MG63 (cell line): Measurements from ENCODE around the gene FAM110A. TPM values are rescaled to one million over a fixed set of nuclear protein-coding genes. Genes with fewer than 3 reads are reported as not detected.
"Not testable (repeated sequence)": the region's sequence is repeated elsewhere in the genome, so short reads cannot be mapped to it uniquely, and the experiment has no call there.

Source experiments
- DNase-seq: peaks from one replicate; pipeline ENCODE4 v3.0.0-alpha.2; 2020
- H3K27me3 ChIP-seq: fragments of 250-450 bp; sonication (Bioruptor Pico); 2 replicates; pipeline ENCODE4 v1.5.1; 2020; ENCODE audit warnings: mild to moderate bottlenecking, moderate library complexity
- H3K36me3 ChIP-seq: fragments of 250-450 bp; sonication (Bioruptor Pico); 2 replicates; pipeline ENCODE4 v1.5.1; 2020; ENCODE audit warnings: mild to moderate bottlenecking, moderate library complexity
- H3K4me3 ChIP-seq: fragments of 250-450 bp; sonication (Bioruptor Pico); 2 replicates; pipeline ENCODE4 v1.5.1; 2020; ENCODE audit warnings: mild to moderate bottlenecking, moderate library complexity
- H3K9me3 ChIP-seq: fragments of 250-450 bp; sonication (Bioruptor Pico); 2 replicates; pipeline ENCODE4 v1.5.1; 2020; ENCODE audit warnings: mild to moderate bottlenecking, moderate library complexity
- total RNA-seq: library from RNA; depleted of rRNA; stranded (reverse); fragments of >200 nt; shearing (Covaris generic); gene quantifications from 2 replicates; pipeline ENCODE4 v1.2.3, GENCODE V29; 2014; ENCODE audit warnings: low replicate concordance

FAM110A gene
- total RNA-seq, 1 experiment from 2014 or later: 3.9 TPM

DNA sequence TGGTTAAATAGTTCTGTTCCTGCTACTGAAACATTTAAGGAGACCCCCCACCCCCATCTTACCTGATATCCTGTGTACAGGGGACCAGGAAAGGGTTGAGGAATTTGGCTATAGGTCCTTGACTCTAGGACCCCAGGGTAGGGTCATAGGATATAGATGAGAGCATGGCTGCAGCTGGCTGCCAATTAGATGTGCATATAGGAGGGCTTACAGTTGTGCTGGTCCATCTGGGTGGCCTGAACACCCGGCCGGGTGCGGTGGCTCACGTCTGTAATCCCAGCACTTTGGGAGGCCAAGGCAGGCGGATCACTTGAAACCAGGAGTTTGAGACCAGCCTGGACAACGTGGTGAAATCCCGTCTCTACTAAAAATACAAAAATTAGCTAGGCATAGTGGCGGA lies 15.2 kb downstream of the FAM110A start:
- H3K27me3 ChIP-seq, H3K9me3 ChIP-seq, H3K36me3 ChIP-seq, DNase-seq, H3K4me3 ChIP-seq: not testable (repeated sequence)

DNA sequence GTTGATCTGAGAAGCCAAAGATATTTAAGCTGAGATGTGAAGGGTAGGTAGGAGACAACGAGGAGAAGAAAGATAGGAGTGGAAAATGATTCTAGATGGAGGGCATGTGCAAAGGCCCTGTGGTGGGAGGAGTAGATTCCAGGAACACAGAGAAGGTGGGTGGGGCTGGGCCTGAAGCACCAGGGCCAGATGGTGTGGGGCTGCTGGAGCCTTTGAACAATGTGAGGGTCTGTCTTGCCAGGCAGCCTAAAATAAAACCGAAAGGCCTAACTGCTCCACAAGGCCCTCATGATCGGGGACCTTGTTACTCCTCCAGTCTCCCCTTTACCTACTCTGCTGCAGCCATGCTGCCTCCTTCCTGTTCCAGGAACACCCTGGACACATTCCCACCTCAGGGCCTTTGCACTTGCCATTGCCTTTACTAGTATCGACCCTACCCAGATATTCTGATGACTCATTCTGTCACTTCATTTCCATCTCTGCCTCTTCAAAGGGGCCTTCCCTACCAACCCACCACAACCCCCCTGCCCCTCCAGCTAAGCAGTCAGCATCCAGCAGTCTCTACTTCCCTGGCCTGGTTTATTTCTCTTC lies 20.0 kb downstream of the FAM110A start:
- no peak for DNase-seq
- Histone ChIP-seq H3K27me3 (no peaks in the 10 kb centered on the region), H3K9me3 (no peaks in the 10 kb centered on the region)

DNA sequence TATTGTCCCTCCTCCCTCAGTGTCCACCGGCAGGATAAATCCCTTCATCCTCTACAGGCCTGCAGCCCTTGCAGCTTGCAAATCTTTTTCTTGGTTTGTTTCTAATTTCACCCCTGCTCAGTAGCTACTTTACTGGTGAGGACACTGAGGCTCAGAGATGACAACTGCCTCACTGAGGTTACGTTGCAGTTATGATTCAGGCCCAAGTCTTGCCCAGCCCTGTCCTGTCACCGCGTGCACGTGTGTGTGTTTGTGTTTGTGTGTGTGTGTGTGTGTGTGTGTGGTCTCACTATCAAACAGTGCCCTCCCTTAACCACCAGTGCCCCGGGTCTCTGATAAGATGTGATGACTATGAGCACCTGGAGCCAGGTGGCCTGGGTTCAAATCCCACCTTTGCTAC lies 21.1 kb downstream of the FAM110A start:
- no peak for DNase-seq
- no peaks in the 10 kb centered on the region for H3K36me3 ChIP-seq
- no peaks in the 10 kb centered on the region for H3K27me3 ChIP-seq
- H3K4me3 ChIP-seq: no peak overlapping the region
- H3K9me3 ChIP-seq: no peaks in the 10 kb centered on the region

More for the DNA sequence above, 20.0 kb downstream of the FAM110A start:
- Histone ChIP-seq H3K4me3 (no peak overlapping the region), H3K36me3 (no peaks in the 10 kb centered on the region)

DNA sequence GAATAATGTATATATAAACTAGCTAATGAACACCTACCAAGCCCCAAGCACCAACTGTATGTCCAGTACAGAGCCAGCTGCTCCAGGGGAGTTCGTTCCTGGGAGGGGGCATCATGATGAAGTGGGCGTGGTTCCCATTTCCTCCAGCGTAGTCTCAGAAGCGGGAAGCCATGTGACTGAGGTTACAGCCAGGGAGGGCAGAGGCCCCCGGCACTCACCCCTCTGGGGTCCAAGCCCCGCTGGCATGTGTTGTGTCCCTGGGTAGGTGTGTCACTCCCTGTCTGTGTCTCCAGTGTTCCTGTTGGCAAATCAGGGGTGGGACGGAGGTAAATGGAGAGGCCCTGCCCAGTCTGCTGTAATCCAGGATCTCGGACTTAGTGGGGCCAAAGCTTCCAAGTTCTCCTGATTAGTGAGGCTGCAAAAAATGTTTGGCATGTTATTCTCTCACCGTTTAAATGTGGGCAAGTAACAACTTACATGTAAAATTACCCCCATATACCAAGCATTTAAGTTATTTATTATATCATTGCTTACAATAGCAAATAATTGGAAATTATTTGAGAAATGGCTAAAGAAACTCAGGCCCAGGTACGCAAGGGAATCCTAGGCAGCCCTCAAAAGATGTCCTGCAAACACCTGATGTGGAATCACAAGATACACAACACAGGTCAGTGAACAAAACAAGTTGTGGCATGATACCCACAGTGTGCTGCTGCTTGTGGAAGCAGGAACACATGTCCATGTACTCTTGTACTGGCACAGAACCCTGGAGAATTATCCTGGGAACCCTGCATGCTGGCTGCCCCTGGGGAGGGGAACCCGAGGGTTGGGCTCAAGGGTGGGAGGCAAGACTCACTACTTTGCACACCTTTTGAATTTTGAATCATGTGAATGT lies 22.2 kb downstream of the FAM110A start:
- no peaks in the 10 kb centered on the region for H3K36me3 ChIP-seq
- no peaks in the 10 kb centered on the region for H3K27me3 ChIP-seq
- H3K4me3 ChIP-seq: no peak overlapping the region
- H3K9me3 ChIP-seq: no peaks in the 10 kb centered on the region
- DNase-seq: peak; percentile 8

DNA sequence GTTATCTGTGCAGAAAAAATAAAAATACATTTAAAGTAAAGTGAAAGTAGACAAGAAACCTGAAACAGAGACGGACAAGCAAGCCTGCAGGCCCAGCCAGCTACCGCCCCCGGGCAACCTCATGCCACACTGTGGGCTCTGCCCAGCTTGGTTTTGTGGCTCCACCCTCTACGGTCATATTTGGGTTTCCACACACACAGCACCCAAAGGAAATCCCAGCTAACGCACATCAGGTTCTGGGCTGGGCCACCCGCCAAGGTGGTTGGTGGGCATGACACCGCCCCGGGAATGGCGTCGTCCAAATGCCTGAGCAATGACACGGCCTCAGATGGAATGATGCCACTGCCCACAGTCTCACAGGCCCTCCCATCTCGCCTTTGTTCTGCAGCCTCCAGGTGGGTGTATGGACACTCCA lies 22.9 kb downstream of the FAM110A start:
- Histone ChIP-seq H3K27me3 (no peaks in the 10 kb centered on the region), H3K9me3 (no peaks in the 10 kb centered on the region), H3K4me3 (no peak overlapping the region), H3K36me3 (no peaks in the 10 kb centered on the region)
- DNase-seq: peak; percentile 94

DNA sequence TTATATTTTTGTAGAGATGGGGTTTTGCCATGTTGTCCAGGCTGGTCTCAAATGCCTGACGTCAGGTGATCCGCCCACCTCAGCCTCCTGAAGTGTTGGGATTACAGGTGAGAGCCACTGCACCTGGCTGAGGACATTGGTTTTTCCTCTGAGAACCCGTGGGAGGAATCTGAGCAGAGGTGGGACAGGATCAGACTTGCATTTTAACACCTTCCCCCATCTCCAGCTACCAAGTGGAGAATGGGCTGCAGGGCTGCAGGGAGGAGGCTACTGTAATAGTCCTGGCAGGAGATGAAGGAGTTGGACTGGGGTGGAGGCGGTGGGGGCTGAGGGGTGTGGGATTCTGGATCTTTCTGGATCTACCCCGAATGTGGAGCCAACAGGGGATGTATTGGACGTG lies 24.5 kb downstream of the FAM110A start:
- no peaks in the 10 kb centered on the region for H3K27me3 ChIP-seq
- H3K9me3 ChIP-seq: no peaks in the 10 kb centered on the region
- no peak overlapping the region for H3K4me3 ChIP-seq
- no peaks in the 10 kb centered on the region for H3K36me3 ChIP-seq
- DNase-seq: no peak

DNA sequence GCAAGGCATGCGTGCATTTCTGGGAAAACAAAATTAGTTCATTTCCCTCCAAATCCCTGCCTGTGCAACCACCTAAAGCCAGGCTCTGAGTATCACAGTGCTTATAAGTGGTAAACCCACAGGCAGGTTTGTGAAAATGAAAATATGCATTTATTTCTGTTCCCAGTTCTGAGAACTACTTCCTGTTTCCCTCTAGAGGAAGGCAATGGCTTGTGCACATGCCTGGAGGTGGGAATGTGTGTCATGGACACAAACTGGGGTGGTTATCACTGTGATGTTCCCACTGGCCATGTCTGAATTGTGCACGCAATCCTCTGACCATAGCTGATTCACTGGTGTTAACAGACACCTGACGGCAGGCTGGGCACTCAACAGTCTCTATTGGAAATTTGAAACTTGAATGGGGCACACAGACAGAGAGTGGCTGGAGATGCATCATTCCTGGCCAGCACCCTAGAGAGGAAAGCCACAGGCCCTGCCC lies 26.3 kb downstream of the FAM110A start:
- H3K4me3 ChIP-seq: no peak overlapping the region
- no peak for DNase-seq
- no peaks in the 10 kb centered on the region for H3K9me3 ChIP-seq
- H3K36me3 ChIP-seq: no peaks in the 10 kb centered on the region
- no peaks in the 10 kb centered on the region for H3K27me3 ChIP-seq

DNA sequence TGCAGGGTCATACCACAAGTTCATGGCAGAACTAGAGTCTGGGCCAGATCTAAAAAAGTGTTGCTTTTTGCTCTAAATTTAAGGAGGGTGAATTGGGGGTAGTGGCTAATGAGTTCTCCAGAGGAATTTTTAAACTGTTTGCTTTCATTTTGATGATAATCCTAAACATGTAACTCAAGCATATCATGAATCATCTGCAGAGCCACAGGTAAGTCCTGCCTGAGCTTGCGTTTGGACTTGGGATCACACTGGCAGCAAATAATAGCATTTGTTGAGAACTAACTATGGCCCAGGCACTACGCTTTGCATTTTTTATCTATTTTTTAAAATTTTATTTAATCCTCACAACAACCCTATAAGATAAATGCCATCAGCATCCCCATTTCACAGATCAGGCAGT lies 27.4 kb downstream of the FAM110A start:
- no peak overlapping the region for H3K4me3 ChIP-seq
- H3K9me3 ChIP-seq: no peaks in the 10 kb centered on the region
- H3K36me3 ChIP-seq: no peaks in the 10 kb centered on the region
- DNase-seq: no peak
- H3K27me3 ChIP-seq: no peaks in the 10 kb centered on the region

DNA sequence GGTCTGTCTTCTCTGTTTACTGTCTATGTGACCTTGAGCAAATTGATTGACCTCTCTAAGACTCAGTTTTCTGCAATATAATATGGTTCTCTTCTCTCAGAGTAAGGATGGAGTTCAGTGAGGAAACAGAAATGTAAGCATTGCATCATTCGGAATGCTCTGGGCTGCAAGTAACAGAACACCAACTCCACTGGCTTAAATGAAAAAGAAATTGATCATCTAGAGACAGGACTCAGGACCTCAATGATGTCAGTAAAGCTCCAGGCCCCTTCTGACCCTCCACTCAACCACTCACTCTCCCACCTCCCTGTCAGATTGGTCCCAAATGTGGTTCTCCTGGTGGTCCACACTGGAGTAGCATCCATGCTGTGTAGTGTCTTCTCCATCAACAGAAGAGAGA lies 31.9 kb downstream of the FAM110A start:
- no peaks in the 10 kb centered on the region for H3K9me3 ChIP-seq
- H3K27me3 ChIP-seq: no peaks in the 10 kb centered on the region
- no peaks in the 10 kb centered on the region for H3K36me3 ChIP-seq
- DNase-seq: no peak
- no peak overlapping the region for H3K4me3 ChIP-seq

DNA sequence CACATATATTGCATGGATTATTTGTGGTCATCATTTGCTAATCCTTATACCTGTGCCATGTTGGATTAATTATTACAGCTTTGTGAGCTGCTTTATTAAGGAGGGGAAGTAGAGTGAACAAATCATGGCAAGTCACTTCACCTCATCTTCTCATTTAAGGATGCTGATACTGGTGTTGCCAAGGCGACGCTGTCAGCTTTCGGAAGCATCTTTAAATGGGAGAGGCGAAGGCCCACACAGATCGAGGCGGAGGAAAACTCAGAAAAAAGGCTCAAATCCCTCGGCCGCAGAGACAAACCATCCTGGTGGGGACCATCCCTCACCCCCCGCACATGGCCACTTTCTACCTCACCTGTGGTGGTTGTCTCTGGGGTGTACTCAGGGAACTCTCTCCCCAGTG lies 34.8 kb downstream of the FAM110A start:
- no peaks in the 10 kb centered on the region for H3K9me3 ChIP-seq
- H3K36me3 ChIP-seq: no peaks in the 10 kb centered on the region
- H3K27me3 ChIP-seq: no peaks in the 10 kb centered on the region
- no peak for DNase-seq
- H3K4me3 ChIP-seq: no peak overlapping the region

DNA sequence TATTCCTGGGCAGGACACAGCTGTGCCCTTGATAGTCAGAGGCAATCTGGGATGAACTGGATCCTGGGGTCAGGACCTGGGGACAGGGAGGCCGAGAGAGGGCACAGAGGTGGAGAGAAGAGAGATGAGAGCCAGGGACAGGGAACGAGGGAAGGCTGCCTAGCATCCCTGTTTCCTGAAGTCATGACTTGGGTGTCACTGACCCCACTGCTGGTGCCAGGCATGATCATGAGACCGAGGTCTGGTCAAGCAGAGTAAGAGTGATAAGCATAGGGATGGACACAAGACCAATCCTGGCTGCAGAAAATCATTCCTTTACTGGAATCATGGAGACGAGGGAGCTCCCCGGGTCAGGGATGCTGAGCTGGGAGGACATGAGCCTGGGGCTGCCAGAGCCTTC lies 36.1 kb downstream of the FAM110A start:
- no peaks in the 10 kb centered on the region for H3K9me3 ChIP-seq
- no peaks in the 10 kb centered on the region for H3K36me3 ChIP-seq
- no peak for DNase-seq
- no peaks in the 10 kb centered on the region for H3K27me3 ChIP-seq
- no peak overlapping the region for H3K4me3 ChIP-seq

DNA sequence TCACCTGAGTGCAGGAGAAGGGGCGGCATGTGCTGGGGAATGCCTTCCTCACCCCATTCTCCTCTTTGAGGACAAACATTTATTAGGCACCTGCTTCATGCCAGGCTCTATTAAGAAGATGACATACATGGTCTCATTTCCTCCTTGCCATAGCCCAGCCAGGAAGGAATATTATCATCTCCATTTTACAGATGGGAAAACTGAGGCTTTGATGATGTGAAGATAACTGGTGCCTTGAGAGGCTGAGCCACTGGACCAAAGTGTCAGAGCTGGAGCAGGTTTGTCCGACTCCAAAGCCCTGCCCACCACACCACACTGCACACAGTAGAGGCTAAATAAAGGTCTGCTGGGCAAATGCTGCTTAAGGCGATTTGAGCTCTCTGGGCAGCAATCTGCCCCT lies 37.2 kb downstream of the FAM110A start:
- no peak for DNase-seq
- Histone ChIP-seq H3K36me3 (no peaks in the 10 kb centered on the region), H3K27me3 (no peaks in the 10 kb centered on the region), H3K9me3 (no peaks in the 10 kb centered on the region), H3K4me3 (no peak overlapping the region)

DNA sequence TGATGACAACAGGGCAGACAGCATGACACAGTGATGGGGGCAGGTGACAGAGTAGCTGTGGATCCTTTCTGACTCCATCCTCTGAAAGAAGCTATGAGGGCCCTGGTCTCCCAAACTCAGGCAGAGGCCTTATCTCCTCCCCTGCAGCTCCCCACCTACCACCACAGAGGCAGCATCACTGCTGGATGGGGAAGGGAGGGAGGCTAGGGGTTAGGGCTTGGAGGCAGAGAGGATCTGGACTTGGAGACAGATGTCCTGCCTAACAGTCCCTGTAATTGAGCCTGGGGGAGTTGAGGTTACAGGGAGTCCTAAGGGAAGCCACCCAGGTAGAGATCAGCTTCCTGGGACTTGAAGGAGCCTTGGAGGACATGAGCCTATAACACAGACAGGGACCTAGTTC lies 37.9 kb downstream of the FAM110A start:
- Histone ChIP-seq H3K4me3 (no peak overlapping the region), H3K9me3 (no peaks in the 10 kb centered on the region), H3K27me3 (no peaks in the 10 kb centered on the region), H3K36me3 (no peaks in the 10 kb centered on the region)
- DNase-seq: no peak

DNA sequence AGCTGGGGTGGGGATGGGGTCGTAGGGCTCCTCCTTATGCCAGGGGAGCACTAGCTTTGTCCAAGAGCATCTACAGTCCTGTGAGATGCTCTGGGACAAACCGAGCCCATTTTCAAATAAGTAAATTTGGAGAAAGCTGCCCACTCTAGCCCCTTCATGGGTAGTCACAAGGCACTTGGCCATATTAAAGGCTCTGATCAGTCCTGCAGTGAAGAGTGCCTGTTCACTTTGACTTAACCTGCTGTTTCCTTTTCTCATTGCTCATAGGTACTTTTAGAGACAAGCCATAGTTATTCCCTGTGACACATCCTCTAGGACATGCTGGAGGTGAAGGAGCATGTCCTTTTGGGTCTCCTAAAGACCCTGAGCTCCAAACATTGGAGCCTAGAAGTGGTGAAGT lies 38.4 kb downstream of the FAM110A start:
- no peaks in the 10 kb centered on the region for H3K9me3 ChIP-seq
- H3K27me3 ChIP-seq: no peaks in the 10 kb centered on the region

DNA sequence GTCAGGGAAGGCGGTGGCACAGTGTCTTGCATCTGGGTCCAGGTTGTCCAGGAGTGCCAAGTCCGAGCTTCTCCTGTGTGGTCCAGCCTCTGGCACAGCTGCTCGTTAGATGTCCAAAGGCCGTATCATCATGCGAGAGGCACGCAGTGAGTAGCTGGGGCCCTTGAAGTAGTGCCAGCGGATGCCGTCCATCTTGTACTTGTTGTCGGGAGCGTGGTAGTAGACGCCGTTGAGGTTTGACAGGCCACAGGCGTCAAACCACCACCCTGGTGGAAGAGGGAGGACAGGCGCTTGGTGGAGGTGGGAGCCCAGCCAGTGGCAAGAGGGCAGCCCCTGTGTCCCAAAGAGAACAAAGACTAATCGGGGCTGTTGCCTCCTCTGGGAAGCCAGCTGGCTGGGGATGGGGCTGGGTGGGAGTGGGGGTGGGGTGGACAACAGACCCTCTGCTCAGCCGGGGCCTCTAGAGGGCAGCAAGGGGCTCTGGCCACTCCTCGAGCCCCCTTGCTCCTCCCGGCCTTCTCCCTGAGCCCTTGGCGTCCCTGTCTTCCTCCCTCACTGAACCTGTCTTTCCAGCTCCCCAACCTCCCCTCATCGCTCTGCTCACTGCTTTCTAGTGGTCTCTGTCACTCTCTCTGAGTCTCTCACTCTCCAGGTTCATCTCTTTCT lies 39.5 kb downstream of the FAM110A start:
- no peaks in the 10 kb centered on the region for H3K27me3 ChIP-seq
- no peaks in the 10 kb centered on the region for H3K9me3 ChIP-seq

More for the DNA sequence above, 38.4 kb downstream of the FAM110A start:
- no peak for DNase-seq
- Histone ChIP-seq H3K36me3 (no peaks in the 10 kb centered on the region), H3K4me3 (no peak overlapping the region)

DNA sequence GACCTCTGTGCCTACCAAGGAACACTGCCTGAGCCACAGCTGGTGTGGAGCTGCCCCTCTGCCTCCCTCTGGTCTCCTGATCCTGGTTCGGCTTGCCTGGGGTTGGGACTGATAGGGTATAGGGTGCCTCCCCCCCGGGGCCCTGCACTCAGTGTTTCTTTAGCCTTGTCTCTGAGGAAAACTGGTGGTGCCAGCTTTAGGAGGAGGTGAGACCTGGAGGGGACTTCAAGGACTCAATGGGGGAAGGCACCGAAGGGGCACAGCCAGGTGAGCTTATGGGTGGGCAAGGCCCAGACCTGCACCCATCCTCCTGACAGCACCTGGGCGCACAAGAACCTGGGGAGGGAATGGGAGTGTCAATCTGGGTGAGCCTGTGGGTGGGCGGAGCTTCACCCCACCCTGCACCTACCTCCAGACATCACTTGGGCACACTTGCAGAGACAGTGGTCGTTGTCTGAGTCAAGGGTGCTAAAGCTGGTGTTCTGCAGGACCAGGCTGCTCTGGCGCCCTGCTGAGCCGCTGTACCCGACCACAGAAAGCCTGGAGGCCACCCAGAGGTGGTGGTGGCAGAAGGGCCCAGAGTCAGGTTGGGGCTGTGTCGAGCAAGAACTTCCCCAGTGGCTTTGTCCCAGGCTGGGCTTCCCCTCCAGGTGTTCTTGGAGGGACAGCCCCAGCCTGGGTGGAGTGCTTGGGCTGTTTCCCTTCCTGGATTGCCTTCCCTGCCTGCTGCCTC lies 40.5 kb downstream of the FAM110A start:
- no peaks in the 10 kb centered on the region for H3K9me3 ChIP-seq
- no peaks in the 10 kb centered on the region for H3K27me3 ChIP-seq
- no peak for DNase-seq
- H3K4me3 ChIP-seq: no peak overlapping the region
- no peaks in the 10 kb centered on the region for H3K36me3 ChIP-seq

More for the DNA sequence above, 39.5 kb downstream of the FAM110A start:
- no peaks in the 10 kb centered on the region for H3K36me3 ChIP-seq
- DNase-seq: no peak
- H3K4me3 ChIP-seq: no peak overlapping the region

DNA sequence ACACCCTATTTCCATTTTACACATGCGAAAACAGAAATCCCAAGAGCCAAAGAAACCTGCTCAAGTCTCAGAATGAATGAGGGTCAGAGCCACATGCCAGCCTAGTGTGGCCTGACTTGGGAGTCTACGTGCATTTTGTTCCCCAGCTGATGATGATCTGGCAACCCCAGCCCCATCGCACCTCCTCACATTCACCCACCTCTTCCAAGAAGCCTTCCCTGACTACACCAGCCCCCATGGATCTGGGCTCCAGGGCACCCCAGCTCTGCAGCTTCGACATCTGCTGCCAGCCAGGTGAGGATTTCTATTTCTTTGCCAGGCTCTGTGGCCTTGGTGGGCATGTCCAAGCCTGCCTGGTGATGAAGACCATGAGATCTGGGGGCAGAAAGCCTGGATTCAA lies 41.6 kb downstream of the FAM110A start:
- Histone ChIP-seq H3K4me3 (no peak overlapping the region), H3K36me3 (no peaks in the 10 kb centered on the region), H3K27me3 (no peaks in the 10 kb centered on the region), H3K9me3 (no peaks in the 10 kb centered on the region)
- DNase-seq: no peak
